ENCODE data around the gene JAKMIP2. TPM values are rescaled to one million over a fixed set of nuclear protein-coding genes. Genes with fewer than 3 reads are reported as not detected.

The JAKMIP2 gene
- polyA plus RNA-seq, 1 of the 3 experiments (the other 2 are of a cell fraction), result 2.1 TPM

- H2AFZ ChIP-seq (ENCODE audit: low read depth), result no peak overlapping the region
- WGBS (ENCODE audit: low lambda C conversion rate), result 68% methylated on average over 1 of the region's 1 CpG
- no peak for DNase-seq
These were observed 28.8 kb downstream of the JAKMIP2 start for GRCh38 chr5:147753765-147754164.

GRCh38 chr5:147752666-147753290 is 29.8 kb downstream of the JAKMIP2 start:
- H4K20me1 ChIP-seq (ENCODE audit: insufficient read depth), result no peaks in the 10 kb centered on the region
- WGBS (ENCODE audit: low lambda C conversion rate), result 67% methylated on average over 3 of the region's 3 CpGs
- no peak overlapping the region for H3K27ac ChIP-seq (ENCODE audit: low read depth in 2 of 2, low read length in 1 of 2)
- TF ChIP-seq JUND (IDR thresholded peaks at IDR 0.05) (no peak), SIN3A (IDR thresholded peaks at IDR 0.05; ENCODE audit: borderline replicate concordance, low read depth, low read length) (no peak), CHD2 (IDR thresholded peaks at IDR 0.05; ENCODE audit: low read length, partially characterized antibody) (no peak), CTCF (IDR thresholded peaks at IDR 0.05) (no peak), POLR2AphosphoS5 (IDR thresholded peaks at IDR 0.05; ENCODE audit: low read depth, low read length) (no peak), MAX (IDR thresholded peaks at IDR 0.05; ENCODE audit: low read depth) (no peak)
- DNase-seq, result no peak
- ChIA-PET CTCF (interaction anchor here (0.8 to 1.4 kb wide), 3 partner anchors 12 to 70 kb away, joined by 3 to 6 read pairs (median 3); no protein-coding TSS in a partner anchor), POLR2A (no interaction called here)
- no peak overlapping the region for H2AFZ ChIP-seq (ENCODE audit: low read depth)
- peaks cover 0 to 29% of the 10 kb centered on the region in 2 experiments; a peak in 2 of 4 replicates for H3K4me1 ChIP-seq (ENCODE audit: control insufficient read depth in 1 of 2, insufficient read depth in 2 of 2, low read depth in 1 of 2, low read length in 1 of 2)
- no peaks in the 10 kb centered on the region for H3F3A ChIP-seq (replicated peaks; ENCODE audit: insufficient read depth)
- H3K4me2 ChIP-seq, result no peak overlapping the region
- H3K27me3 ChIP-seq (ENCODE audit: insufficient read depth), result no peaks in the 10 kb centered on the region
- H3K79me2 ChIP-seq (ENCODE audit: insufficient read depth), result no peaks in the 10 kb centered on the region
- H3K9me2 ChIP-seq, result no peaks in the 10 kb centered on the region
- H3K9ac ChIP-seq, result no peak overlapping the region
- H3K36me3 ChIP-seq (replicated peaks in 1 of 2; ENCODE audit: control insufficient read depth in 1 of 2, insufficient read depth in 2 of 2, low read length in 1 of 2), result no peaks in the 10 kb centered on the region
- no peaks in the 10 kb centered on the region for H3K9me3 ChIP-seq
- H3K4me3 ChIP-seq (ENCODE audit: low read depth in 2 of 2, low read length in 1 of 2), result no peak overlapping the region

More at GRCh38 chr5:147753765-147754164, 28.8 kb downstream of the JAKMIP2 start:
- H3K36me3 ChIP-seq (replicated peaks in 1 of 2; ENCODE audit: control insufficient read depth in 1 of 2, insufficient read depth in 2 of 2, low read length in 1 of 2), result no peaks in the 10 kb centered on the region
- no peak overlapping the region for H3K4me3 ChIP-seq (ENCODE audit: low read depth in 2 of 2, low read length in 1 of 2)
- H3K9me2 ChIP-seq, result no peaks in the 10 kb centered on the region
- POLR2A ChIA-PET, result no interaction called here
- H3K9ac ChIP-seq, result no peak overlapping the region
- no peaks in the 10 kb centered on the region for H4K20me1 ChIP-seq (ENCODE audit: insufficient read depth)
- no peak for TF ChIP-seq PBX3 (IDR thresholded peaks at IDR 0.05)
- TF ChIP-seq POLR2AphosphoS5 (IDR thresholded peaks at IDR 0.05; ENCODE audit: low read depth, low read length), result no peak
- TF ChIP-seq FOXM1 (IDR thresholded peaks at IDR 0.05; ENCODE audit: low read depth), result no peak
- TF ChIP-seq MAX (IDR thresholded peaks at IDR 0.05; ENCODE audit: low read depth), result no peak
- no peak for TF ChIP-seq EP300 (IDR thresholded peaks at IDR 0.05; ENCODE audit: borderline replicate concordance in 1 of 2, low read depth in 1 of 2, low read length in 1 of 2)
- TF ChIP-seq RXRA (IDR thresholded peaks at IDR 0.05; ENCODE audit: borderline replicate concordance, low read depth), result no peak
- no peak for TF ChIP-seq GABPA (IDR thresholded peaks at IDR 0.05; ENCODE audit: low read depth)
- no peak for TF ChIP-seq FOSL2 (IDR thresholded peaks at IDR 0.05; ENCODE audit: borderline replicate concordance, low read depth)
- no peak overlapping the region for H3K4me2 ChIP-seq
- H3K9me3 ChIP-seq, result no peaks in the 10 kb centered on the region
- H3F3A ChIP-seq (replicated peaks; ENCODE audit: insufficient read depth), result no peaks in the 10 kb centered on the region
- H3K27me3 ChIP-seq (ENCODE audit: insufficient read depth), result no peaks in the 10 kb centered on the region
- no peak overlapping the region for H3K27ac ChIP-seq (ENCODE audit: low read depth in 2 of 2, low read length in 1 of 2)
- H3K4me1 ChIP-seq (ENCODE audit: control insufficient read depth in 1 of 2, insufficient read depth in 2 of 2, low read depth in 1 of 2, low read length in 1 of 2), result peaks cover 0 to 27% of the 10 kb centered on the region in 2 experiments; a peak in 2 of 4 replicates
- CTCF ChIA-PET, result interaction anchor here (1.0 to 1.4 kb wide), 2 partner anchors 13 to 69 kb away, joined by 3 to 6 read pairs; no protein-coding TSS in a partner anchor
- no peaks in the 10 kb centered on the region for H3K79me2 ChIP-seq (ENCODE audit: insufficient read depth)
